ENCODE measurements around the gene NFIA.

The NFIA gene

GRCh38 chr1:61114178-61114870 is 32.0 kb downstream of the NFIA start:
- no peak overlapping the region for H3K27ac Mint-ChIP-seq

GRCh38 chr1:61115436-61115835 is 33.1 kb downstream of the NFIA start:
- peaks cover 14% of the 10 kb centered on the region for H3K36me3 Mint-ChIP-seq (ENCODE audit: low read depth)
- TF ChIP-seq CTCF (IDR thresholded peaks at IDR 0.05; ENCODE audit: unreplicated experiment in 3 of 3), result no peak
- H3K27me3 Mint-ChIP-seq (ENCODE audit: low read depth), result no peaks in the 10 kb centered on the region
- peak overlapping the region in 1 of 3 experiments; percentile 25 for H3K27ac Mint-ChIP-seq
- H3K9me3 Mint-ChIP-seq, result no peaks in the 10 kb centered on the region
- no peak overlapping the region for H3K4me3 Mint-ChIP-seq
- peaks cover 53% of the 10 kb centered on the region for H3K4me1 Mint-ChIP-seq

More at GRCh38 chr1:61114178-61114870, 32.0 kb downstream of the NFIA start:
- H3K27me3 Mint-ChIP-seq (ENCODE audit: low read depth), result no peaks in the 10 kb centered on the region
- TF ChIP-seq CTCF (IDR thresholded peaks at IDR 0.05; ENCODE audit: unreplicated experiment in 3 of 3), result no peak
- peaks cover 52% of the 10 kb centered on the region for H3K4me1 Mint-ChIP-seq
- H3K9me3 Mint-ChIP-seq, result no peaks in the 10 kb centered on the region
- H3K36me3 Mint-ChIP-seq (ENCODE audit: low read depth), result peaks cover 14% of the 10 kb centered on the region
- no peak overlapping the region for H3K4me3 Mint-ChIP-seq

GRCh38 chr1:61116421-61116820 is 34.1 kb downstream of the NFIA start:
- Mint-ChIP-seq H3K4me3 (no peak overlapping the region), H3K27ac (peak overlapping the region in 2 of 3 experiments; percentile 34 to 61), H3K4me1 (peaks cover 54% of the 10 kb centered on the region), H3K9me3 (no peaks in the 10 kb centered on the region), H3K27me3 (ENCODE audit: low read depth) (no peaks in the 10 kb centered on the region), H3K36me3 (ENCODE audit: low read depth) (peaks cover 14% of the 10 kb centered on the region)
- no peak for TF ChIP-seq CTCF (IDR thresholded peaks at IDR 0.05; ENCODE audit: unreplicated experiment in 3 of 3)

GRCh38 chr1:61117283-61117682 is 34.9 kb downstream of the NFIA start:
- H3K4me1 Mint-ChIP-seq, result peaks cover 56% of the 10 kb centered on the region
- no peaks in the 10 kb centered on the region for H3K9me3 Mint-ChIP-seq
- peaks cover 14% of the 10 kb centered on the region for H3K36me3 Mint-ChIP-seq (ENCODE audit: low read depth)
- no peak for TF ChIP-seq CTCF (IDR thresholded peaks at IDR 0.05; ENCODE audit: unreplicated experiment in 3 of 3)
- no peaks in the 10 kb centered on the region for H3K27me3 Mint-ChIP-seq (ENCODE audit: low read depth)
- H3K4me3 Mint-ChIP-seq, result no peak overlapping the region
- no peak overlapping the region for H3K27ac Mint-ChIP-seq

- Mint-ChIP-seq H3K4me3 (no peak overlapping the region), H3K27ac (peak overlapping the region in 2 of 3 experiments; percentile 10 to 46), H3K36me3 (ENCODE audit: low read depth) (peaks cover 8% of the 10 kb centered on the region), H3K4me1 (peaks cover 70% of the 10 kb centered on the region), H3K9me3 (no peaks in the 10 kb centered on the region), H3K27me3 (ENCODE audit: low read depth) (no peaks in the 10 kb centered on the region)
- no peak for TF ChIP-seq CTCF (IDR thresholded peaks at IDR 0.05; ENCODE audit: unreplicated experiment in 3 of 3)
Observed at GRCh38 chr1:61119085-61119484, 36.7 kb downstream of the NFIA start.

Measured in nephron (organoid).